COLO668 (cell line): ENCODE results near the gene TRIM16.
"Not testable (repeated sequence)": the region's sequence is repeated elsewhere in the genome, so short reads cannot be mapped to it uniquely, and the experiment has no call there.

Experiments used
- DNase-seq: peaks from one replicate; lab custom pipeline; 2025; ENCODE audit not compliant: unreplicated experiment; lab: John Stamatoyannopoulos, UW

Gene TRIM16

DNA sequence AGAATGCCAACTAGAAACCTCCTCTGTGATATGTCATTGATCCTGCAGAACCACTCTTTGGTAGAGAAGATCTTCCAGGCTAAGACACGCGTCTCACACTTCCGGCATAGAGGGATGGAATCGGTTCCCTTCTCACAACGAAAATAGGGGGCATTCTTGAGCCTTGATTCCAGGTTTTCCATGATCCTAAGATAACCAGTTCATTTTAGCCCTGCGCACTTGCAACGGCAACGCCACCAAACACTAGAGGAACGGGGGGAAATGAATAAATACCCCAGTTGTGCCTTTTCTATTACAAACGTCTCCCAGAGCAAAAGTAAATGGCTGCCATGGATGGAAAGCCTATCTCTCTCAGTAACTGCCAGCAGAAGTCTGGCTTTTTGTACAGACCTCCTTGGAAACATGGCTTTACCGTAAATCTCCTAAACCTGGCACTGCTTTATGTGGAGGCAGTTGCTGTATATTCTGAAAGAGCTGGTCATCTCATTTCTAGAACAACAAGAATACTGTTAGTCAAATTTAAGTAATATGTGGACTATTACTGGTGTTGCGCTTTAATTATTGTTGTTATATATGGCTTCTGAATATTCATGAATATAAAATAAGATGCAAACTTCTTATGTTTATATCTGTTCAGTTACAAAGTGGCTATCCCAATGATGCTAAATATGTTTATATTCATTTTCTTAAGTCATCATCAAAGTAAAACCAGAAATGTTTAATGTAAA is 64.6 kb downstream of the TRIM16 start, which contains the start of gene FBXW10B:
FBXW10B (minus strand) TSS at position 374 of the 728 bp plus-strand sequence; CDS start at position 182, 192 bp downstream.
- not testable (repeated sequence) for DNase-seq

- not testable (repeated sequence) for DNase-seq
These were observed 67.3 kb downstream of the TRIM16 start for GRCh38 chr17:15616828-15617227.

- not testable (repeated sequence) for DNase-seq
These were observed 68.3 kb downstream of the TRIM16 start for GRCh38 chr17:15615850-15616249.

DNA sequence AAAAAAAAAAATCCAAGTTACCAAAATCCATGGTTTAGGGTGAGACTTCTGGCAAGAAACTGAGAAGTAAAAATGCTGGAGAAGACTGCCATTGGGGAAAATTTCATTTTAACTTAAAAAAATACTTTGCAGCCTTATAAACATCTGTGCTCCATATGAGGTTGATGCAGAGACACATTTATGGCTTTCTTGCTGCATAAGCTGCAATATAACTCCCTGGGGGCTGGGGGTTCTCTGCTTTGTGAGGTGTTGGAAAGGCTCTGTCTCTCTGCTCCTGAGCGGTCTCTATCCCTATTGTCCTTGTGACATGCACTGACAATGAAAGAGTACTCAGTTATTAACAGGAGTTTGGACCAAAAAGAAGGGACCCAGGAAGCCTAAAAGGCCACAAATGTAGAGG is 71.0 kb downstream of the TRIM16 start:
- DNase-seq = not testable (repeated sequence)

DNA sequence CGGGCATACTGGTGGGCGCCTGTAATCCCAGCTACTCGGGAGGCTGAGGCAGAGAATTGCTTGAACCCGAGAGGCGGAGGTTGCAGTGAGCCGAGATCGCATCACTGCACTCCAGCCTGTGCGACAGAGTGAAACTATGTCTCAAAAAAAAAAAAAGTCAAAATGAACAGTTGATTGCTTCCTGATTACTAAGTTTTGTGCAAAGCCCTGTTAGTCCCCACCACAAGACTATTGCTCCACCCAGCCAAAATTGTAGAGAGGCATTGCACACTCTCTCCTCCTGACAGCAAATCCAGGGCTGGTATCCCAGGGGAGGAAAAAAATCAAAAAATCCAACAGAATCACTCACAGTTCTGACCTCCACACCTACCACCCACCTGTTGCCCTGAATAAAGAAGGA is 91.2 kb downstream of the TRIM16 start:
- DNase-seq = not testable (repeated sequence)

- not testable (repeated sequence) for DNase-seq
These were observed 92.1 kb downstream of the TRIM16 start for GRCh38 chr17:15591986-15592385.

DNA sequence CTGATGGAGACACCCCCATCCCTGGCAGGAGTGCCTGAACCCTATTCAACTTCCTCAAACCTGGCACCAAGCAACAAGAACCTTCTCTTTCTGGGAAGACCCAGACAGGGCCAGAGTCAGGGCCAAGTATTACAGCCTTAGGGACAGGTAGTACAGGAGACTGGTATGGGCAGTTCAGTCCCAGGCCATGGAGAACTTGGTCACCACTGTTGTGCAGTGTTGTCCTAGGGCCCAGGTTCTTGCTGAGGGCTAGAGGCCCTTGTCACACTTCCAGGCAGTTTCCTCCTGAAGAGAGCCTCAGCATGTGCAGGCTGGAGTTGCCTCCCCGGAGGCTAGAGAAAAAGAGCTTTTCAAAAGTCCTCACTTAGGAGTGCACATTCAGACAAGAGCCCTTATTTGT is 93.3 kb downstream of the TRIM16 start:
- DNase-seq = not testable (repeated sequence)

DNA sequence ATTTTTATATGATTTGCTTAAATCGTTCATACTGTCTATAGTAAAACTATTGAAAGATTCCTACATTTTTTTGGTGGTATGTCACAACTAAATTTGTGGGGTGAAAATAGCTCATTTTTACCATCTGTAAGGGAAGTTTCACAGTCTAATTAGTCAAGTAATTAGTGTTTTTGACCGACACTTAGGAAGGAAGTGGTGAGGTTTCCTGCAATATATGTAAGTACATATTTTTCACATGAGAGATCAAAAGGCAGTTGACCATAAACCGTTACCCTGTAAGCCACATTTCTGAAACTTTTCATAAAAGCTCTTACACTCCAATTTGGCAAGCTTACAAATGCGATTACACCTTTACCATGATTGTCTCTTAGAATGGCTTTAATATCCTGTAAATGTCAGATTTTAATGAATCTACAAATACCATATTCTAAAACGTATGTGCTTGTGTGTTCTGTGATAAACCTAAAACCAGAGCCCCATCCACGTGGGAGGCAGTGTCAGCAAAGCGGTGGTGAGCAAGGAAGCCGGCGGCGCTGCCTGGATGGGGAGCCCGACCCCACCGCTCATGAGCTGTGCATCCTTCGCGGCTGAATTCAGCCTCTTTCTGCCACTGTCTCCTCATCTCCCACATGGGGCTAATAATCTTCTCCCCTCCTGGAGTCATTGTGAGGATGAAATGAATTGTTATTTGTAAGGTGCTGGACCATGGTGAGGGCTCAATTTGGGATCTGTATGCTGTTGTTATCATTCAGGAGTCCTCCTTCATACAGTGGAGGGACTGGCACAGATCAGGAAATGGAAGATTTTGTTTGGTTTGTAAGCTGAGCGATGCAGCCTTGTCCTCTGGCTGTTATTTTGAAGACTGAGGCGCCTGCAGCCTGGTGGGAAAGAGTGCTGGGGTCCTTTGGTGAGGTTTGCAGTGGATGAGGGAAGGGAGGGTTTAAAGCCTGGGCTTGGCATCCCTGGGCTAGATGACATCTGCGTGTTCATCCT is 94.3 kb downstream of the TRIM16 start:
- DNase-seq = not testable (repeated sequence)

DNA sequence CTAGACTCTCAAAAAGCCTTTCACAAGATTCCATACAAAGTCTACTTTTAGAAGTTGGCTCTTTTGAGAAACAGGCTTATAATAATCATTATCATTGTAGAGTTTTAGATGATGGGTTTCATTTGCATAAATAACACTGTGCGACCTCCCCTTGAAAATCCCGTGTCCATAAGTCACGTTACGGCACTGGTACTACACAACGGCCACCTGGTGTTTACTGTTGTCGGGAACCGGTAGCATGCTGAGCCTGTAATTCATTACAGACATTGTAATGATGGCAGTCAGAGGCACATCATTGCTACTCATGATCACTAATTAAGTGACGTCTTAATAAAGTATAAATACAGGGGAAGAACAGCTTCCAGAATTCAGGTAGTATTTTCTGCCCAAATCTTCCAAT is 96.1 kb downstream of the TRIM16 start:
- DNase-seq = not testable (repeated sequence)

DNA sequence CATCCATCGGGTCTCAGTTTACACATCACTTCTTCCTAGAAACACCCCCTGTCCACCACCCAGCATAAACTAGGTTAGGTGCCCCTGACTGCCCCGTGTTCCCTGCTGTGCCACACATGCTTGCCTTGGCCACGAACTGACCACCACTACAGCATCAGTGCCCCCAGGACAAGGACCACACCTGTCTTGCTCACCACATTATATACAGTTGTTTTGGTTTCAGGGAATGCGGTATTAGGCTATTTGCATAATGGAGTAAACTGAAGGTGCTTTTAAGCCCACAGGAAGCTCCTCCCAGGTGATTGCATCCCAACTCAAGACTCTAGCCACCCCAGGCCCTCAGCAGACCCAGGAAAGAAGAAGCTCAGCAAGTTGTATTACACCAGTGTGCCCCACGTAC is 100.8 kb downstream of the TRIM16 start:
- not testable (repeated sequence) for DNase-seq

DNA sequence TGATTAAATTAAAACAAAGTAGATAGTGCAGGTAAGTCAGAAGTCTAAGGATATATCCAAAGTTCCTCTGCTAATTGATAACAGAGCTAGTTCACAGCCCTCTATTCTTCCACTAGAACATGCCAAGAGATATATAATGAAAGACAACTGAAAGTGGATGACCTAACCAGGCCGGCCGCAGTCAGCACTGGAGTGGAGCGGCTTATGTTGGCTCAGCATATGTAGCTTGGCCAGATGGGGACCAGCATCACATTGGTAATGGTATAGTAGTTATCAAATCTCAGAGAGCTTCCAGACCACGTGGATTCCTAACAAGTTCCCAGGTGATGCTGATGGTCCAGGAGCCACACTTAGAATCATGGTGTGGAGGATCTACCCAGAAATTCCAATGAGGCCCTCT is 102.6 kb downstream of the TRIM16 start:
- DNase-seq = not testable (repeated sequence)
